Colonic mucosa (tissue), 4 donors: Measurements from ENCODE around the gene SLC5A6. TPM values are rescaled to one million over a fixed set of nuclear protein-coding genes. Genes with fewer than 3 reads are reported as not detected.
A peak's percentile ranks its signal among the peaks of the same experiment; 100 is the strongest.
"Not testable (repeated sequence)": the region's sequence is repeated elsewhere in the genome, so short reads cannot be mapped to it uniquely, and the experiment has no call there.

Source experiments
- DNase-seq: peaks from one replicate; pipeline ENCODE4 v3.0.0-alpha.2; 2020
- H3K27ac ChIP-seq: fragments of 200-600 bp; one replicate; pipeline ENCODE4 v1.8.0; 2021
- H3K27me3 ChIP-seq: fragments of 200-600 bp; one replicate; pipeline ENCODE4 v1.8.0; 2021
- H3K36me3 ChIP-seq: fragments of 200-600 bp; one replicate; pipeline ENCODE4 v1.8.0; 2021
- H3K4me1 ChIP-seq: fragments of 200-600 bp; one replicate; pipeline ENCODE4 v1.8.0; 2021; ENCODE audit warnings: mild to moderate bottlenecking
- H3K4me3 ChIP-seq: fragments of 200-600 bp; one replicate; pipeline ENCODE4 v1.8.0; 2021
- H3K9ac ChIP-seq, 2 donors: one replicate each; pipeline ENCODE4 v1.7.0; 2013; ENCODE audit warnings: control low read depth in 2 of 2, low read depth in 2 of 2, low read length in 2 of 2
- H3K9me3 ChIP-seq: fragments of 200-600 bp; one replicate; pipeline ENCODE4 v1.8.0; 2021
- CTCF ChIP-seq: fragments of 200-600 bp; IDR thresholded peaks from one replicate; pipeline ENCODE4 v1.8.0; 2022; ENCODE audit warnings: antibody characterized with exemption, mild to moderate bottlenecking
- intact Hi-C: fragments of 100-400 bp; cut with DNase I; formaldehyde crosslinking; loops from one replicate; pipeline ENCODE4 v1.14.1; 2022
- total RNA-seq, 2 donors: library from RNA; stranded (reverse); fragmentation: NEBNext Ultra II Directional in 1 of 2; extraction: Animal tissue kit (Norgen Biotek cat#: 25700) in 1 of 2; gene quantifications; one replicate each; pipeline ENCODE4 v1.2.1, GENCODE V29; 2021
- donor health status: healthy.
- donor health status: DM: no; HTN: no; CAD: no.
- donor health status: DM: no; HTN: no; CAD: no.

SLC5A6 gene
- total RNA-seq, 2 donors from 2014 or later: 19.4 to 57.5 TPM

GRCh38 chr2:27184115-27184514 lies 28.0 kb downstream of the SLC5A6 start:
- H3K4me3 ChIP-seq: no peak overlapping the region
- no peaks in the 10 kb centered on the region for H3K9me3 ChIP-seq
- no peak for TF ChIP-seq CTCF
- H3K9ac ChIP-seq: no peak overlapping the region
- H3K36me3 ChIP-seq: no peaks in the 10 kb centered on the region
- H3K4me1 ChIP-seq: no peaks in the 10 kb centered on the region
- no peak for DNase-seq
- H3K27ac ChIP-seq: peak overlapping the region; percentile 6
- intact Hi-C loops: no loop called here
- no peaks in the 10 kb centered on the region for H3K27me3 ChIP-seq

GRCh38 chr2:27182346-27182745 lies 29.7 kb downstream of the SLC5A6 start:
- intact Hi-C loops: no loop called here

GRCh38 chr2:27179344-27180000 lies 32.6 kb downstream of the SLC5A6 start:
- H3K9me3 ChIP-seq: no peaks in the 10 kb centered on the region
- no peaks in the 10 kb centered on the region for H3K36me3 ChIP-seq
- H3K4me3 ChIP-seq: no peak overlapping the region
- no peak for DNase-seq
- H3K4me1 ChIP-seq: no peaks in the 10 kb centered on the region
- no peak overlapping the region for H3K9ac ChIP-seq
- no peak overlapping the region for H3K27ac ChIP-seq
- no peaks in the 10 kb centered on the region for H3K27me3 ChIP-seq
- intact Hi-C loops: no loop called here
- no peak for TF ChIP-seq CTCF

More at GRCh38 chr2:27182346-27182745, 29.7 kb downstream of the SLC5A6 start:
- no peaks in the 10 kb centered on the region for H3K4me1 ChIP-seq
- no peak for TF ChIP-seq CTCF
- no peak overlapping the region for H3K4me3 ChIP-seq
- no peak overlapping the region for H3K9ac ChIP-seq
- H3K27ac ChIP-seq: no peak overlapping the region
- H3K9me3 ChIP-seq: no peaks in the 10 kb centered on the region
- H3K27me3 ChIP-seq: no peaks in the 10 kb centered on the region
- H3K36me3 ChIP-seq: no peaks in the 10 kb centered on the region
- DNase-seq: no peak

GRCh38 chr2:27178469-27178868 lies 33.6 kb downstream of the SLC5A6 start:
- no peak overlapping the region for H3K9ac ChIP-seq
- H3K27ac ChIP-seq: no peak overlapping the region
- TF ChIP-seq CTCF: no peak
- H3K4me3 ChIP-seq: no peak overlapping the region
- DNase-seq: no peak
- H3K4me1 ChIP-seq: no peaks in the 10 kb centered on the region
- no peaks in the 10 kb centered on the region for H3K36me3 ChIP-seq
- no peaks in the 10 kb centered on the region for H3K9me3 ChIP-seq
- intact Hi-C loops: no loop called here
- H3K27me3 ChIP-seq: no peaks in the 10 kb centered on the region

- H3K9me3 ChIP-seq: no peaks in the 10 kb centered on the region
These were observed 34.4 kb downstream of the SLC5A6 start for GRCh38 chr2:27177441-27178351.

GRCh38 chr2:27175781-27176180 lies 36.3 kb downstream of the SLC5A6 start:
- H3K4me3 ChIP-seq, intact Hi-C loops, H3K9me3 ChIP-seq, H3K27me3 ChIP-seq, H3K4me1 ChIP-seq, H3K9ac ChIP-seq, DNase-seq, H3K36me3 ChIP-seq, H3K27ac ChIP-seq: not testable (repeated sequence)

More at GRCh38 chr2:27177441-27178351, 34.4 kb downstream of the SLC5A6 start:
- DNase-seq: no peak
- no peaks in the 10 kb centered on the region for H3K27me3 ChIP-seq
- no peak for TF ChIP-seq CTCF
- H3K36me3 ChIP-seq: no peaks in the 10 kb centered on the region
- no peak overlapping the region for H3K4me3 ChIP-seq
- intact Hi-C loops: no loop called here
- no peaks in the 10 kb centered on the region for H3K4me1 ChIP-seq
- H3K27ac ChIP-seq: no peak overlapping the region
- H3K9ac ChIP-seq: no peak overlapping the region
